Activated T-cell treated with anti-CD3 and anti-CD28 coated beads for 1 hour (primary cell): Measurements from ENCODE around the gene SAP30BP.
"Not testable (repeated sequence)": the region's sequence is repeated elsewhere in the genome, so short reads cannot be mapped to it uniquely, and the experiment has no call there.

Experiments used
- DNase-seq: peaks from one replicate; pipeline ENCODE4 v3.0.0-alpha.2; 2020; ENCODE audit warnings: low read depth

The SAP30BP gene

DNA sequence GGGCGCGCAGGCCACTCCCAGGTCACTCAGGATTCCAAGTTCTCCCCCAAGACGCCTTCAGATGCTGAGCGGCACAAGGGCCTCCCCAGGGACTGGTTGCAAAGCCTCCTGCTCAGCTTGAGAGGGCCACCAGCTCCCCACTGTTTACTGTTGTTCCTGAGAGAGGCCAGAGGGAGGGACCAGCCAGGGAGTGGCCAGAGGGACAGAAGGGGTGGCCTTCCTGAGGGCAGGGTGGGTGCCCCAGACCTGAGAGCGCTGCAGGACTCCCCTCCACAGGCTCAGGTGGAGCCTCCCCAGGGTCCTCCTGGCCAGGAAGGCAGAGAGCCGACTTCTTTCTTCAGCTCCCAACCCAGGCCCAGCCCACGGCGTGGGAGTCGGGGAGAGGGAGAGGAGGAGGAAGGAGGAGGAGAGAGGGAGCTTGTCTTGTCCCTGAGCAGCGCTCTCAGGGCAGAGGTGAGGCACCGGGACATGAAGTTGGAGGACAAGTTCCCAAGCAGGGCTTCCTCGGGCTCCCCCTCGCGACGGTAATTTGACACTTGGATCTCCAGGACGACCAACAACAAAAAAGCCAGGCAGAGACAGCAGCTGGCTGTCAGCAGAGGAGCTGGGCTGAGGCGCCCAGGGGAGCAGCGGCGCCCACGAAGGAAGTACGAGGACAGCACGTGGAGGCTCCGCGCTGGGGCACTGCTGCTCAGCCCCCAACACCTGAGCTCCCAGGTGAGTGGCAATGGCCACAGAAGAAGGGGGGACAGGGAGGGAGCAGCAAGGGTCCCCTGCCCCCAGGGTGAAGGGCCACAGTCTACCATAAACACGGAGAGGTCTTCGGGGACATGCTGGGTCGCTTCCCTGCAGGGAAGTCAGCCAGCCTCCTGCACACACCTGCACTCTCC lies 33.4 kb upstream of the SAP30BP start:
- peak; percentile 47 for DNase-seq

DNA sequence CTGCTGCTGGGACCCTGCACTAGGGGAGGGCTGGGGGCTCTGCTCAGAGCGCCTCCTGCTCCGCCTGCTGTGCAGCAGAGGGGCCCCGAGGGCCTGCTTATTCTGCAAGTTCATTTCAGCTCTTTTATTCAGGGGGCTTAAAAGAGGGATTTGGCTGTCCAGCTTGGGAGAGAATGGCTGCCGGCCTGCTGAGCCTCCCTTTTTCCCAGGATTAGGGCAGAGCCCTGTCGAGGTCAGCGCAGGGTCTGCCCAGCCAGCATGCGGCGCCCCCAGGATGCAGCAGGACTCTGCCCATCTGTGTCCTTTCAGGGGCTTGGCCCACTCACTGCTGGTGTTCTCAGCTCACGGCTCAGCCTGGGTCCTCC lies 32.8 kb upstream of the SAP30BP start:
- no peak for DNase-seq

- DNase-seq: no peak
Measured at GRCh38 chr17:75634754-75635609, 32.2 kb upstream of the SAP30BP start.

GRCh38 chr17:75635610-75636202 lies 31.4 kb upstream of the SAP30BP start:
- no peak for DNase-seq

- no peak for DNase-seq
Measured at GRCh38 chr17:75636381-75637142, 30.6 kb upstream of the SAP30BP start.

DNA sequence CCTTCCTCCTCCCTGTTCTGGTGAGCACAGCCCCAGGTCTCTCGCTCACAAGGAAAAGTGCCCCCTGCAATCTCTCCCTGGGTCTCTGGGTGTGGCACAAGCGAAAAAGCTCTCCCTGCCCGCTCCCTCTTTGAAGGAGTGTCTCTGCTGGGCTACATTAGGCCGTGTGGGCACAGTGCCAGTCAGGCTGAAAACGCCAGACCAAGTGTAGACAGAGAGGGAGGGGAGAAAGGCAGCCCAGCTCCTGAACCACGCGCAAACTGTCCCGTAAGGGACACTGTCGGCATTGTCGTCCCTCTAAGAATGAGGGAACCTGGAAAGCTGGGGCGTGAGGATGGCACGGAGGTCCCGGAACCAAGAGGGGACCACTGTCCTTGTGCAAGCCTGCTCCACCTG lies 30.0 kb upstream of the SAP30BP start:
- DNase-seq: no peak

GRCh38 chr17:75637551-75637950 lies 29.6 kb upstream of the SAP30BP start:
- no peak for DNase-seq

- DNase-seq: not testable (repeated sequence)
Measured at GRCh38 chr17:75638039-75638438, 29.1 kb upstream of the SAP30BP start.

GRCh38 chr17:75638893-75639292 lies 28.2 kb upstream of the SAP30BP start:
- no peak for DNase-seq

GRCh38 chr17:75639327-75639726 lies 27.8 kb upstream of the SAP30BP start:
- no peak for DNase-seq

GRCh38 chr17:75639771-75640555 lies 27.2 kb upstream of the SAP30BP start:
- no peak for DNase-seq

DNA sequence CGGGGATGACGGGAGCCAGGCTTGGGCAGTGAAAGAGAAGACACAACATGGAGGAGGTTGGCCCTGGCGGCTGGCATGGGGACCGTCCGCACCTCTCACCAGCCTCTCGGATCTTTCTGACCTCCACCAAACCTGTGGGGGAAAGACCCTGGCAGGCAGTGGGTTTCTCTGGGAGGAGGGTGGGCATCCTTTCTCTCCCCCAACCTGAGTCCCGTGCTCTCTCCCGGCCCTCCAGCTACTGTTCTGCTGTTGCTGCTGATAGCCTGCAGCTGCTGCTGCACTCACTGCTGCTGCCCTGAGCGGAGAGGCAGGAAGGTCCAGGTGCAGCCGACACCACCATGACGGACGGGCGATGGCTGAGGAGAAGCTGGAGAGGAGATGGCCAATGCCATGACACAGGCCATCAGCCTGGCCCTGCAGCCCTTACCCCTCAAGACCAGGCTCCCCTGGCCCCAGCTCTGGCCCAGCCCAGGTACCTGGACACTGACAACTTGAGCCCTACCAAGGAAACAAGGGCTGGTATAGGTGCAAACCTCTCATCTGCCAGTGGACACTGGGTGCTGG lies 26.5 kb upstream of the SAP30BP start:
- DNase-seq: no peak

GRCh38 chr17:75641343-75641742 lies 25.8 kb upstream of the SAP30BP start:
- no peak for DNase-seq

- no peak for DNase-seq
Measured at GRCh38 chr17:75642182-75642783, 24.9 kb upstream of the SAP30BP start.

DNA sequence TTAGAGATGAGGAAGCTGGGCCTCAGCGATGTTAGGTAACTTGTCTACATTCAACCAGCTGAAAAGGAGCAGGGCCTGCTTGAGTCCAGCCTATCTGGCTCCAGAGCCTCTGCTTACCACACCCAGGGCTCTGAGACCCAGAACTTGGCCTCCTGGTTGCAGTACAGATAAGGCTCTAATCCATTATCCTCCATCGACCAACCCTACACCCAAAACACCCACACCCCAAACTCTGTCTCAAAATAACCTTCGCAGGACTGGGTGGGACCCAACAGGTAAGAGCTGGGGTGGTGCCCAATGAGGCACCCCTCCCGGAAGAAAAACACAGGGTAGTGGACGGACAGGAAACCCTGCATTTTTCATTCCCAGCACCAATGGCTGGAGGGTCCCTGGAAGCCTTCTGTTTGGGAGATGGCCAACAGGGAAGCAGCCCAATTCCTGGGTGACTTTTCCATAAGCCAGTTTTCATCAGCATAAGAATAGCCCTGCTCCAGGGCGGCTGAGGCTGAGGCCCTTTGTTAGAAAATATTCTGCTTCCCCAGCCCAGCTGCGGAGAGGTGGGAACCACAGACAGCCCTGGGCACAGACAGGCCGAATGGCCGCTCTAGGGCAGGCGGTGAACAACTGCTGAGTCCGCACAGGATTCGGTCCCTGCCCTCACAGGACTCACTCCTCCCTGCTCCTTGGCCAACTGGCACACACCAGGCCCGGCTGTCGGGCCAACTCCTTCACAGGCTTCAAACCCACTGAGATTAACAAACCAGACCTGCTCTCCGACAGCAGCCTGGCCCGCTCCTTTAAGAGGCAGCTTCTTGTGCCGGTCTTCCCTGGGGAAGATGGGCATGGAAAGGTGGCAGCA lies 24.1 kb upstream of the SAP30BP start:
- DNase-seq: no peak

DNA sequence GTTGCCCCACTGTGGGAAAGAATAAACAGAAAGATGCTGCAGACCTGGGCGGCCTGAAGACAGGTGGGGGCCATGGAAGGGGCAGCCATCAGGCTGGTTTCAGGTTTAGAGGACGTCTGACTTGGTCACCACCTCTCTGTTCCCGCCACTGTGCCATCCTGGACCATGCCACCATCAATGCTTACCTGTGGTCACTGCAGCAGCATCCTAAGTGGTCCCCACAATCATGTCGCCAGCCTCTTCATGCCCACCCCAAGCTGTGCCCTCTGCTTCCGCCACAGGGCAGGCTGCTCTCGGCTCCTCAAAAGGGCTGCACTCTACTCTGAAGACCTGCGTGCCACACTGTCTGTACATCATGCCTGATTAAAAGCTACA lies 23.5 kb upstream of the SAP30BP start:
- no peak for DNase-seq

- DNase-seq: no peak
Measured at GRCh38 chr17:75645501-75645888, 21.6 kb upstream of the SAP30BP start.

DNA sequence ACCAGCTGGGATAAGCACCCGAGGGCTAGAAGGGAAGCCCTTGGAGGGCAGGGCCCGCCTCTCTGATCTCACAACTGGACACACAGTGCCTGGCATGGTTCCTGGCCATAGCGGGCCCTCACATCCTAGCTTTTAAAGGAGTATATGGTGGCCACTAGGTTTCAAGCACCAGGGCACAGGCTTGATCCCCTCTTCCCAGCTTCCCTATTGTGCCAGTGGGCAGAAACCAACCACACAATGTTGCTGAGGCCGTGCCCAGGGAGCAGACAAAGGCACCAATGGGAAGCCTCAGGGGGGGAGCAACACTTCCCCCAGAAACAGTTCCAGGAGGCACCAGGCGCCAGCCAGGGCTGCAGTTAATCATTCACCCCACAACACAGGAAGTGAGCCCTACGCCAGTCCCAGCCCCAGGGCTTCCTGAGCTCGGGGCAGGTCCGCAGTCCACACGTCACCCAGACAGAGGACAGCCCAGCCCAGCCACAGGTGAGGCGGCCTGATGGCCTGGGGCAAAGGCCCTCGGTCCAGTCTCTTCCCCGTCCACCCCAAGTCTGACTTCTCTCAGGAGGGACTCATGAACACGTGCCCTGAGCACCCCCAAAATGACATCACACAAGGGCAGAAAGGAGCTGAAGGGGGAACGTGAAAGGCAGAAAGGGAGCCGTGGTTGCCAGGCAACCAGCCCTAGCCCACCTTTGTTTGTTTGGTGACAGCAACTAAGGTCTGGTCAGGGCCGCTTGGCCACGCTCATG lies 21.1 kb upstream of the SAP30BP start:
- no peak for DNase-seq

DNA sequence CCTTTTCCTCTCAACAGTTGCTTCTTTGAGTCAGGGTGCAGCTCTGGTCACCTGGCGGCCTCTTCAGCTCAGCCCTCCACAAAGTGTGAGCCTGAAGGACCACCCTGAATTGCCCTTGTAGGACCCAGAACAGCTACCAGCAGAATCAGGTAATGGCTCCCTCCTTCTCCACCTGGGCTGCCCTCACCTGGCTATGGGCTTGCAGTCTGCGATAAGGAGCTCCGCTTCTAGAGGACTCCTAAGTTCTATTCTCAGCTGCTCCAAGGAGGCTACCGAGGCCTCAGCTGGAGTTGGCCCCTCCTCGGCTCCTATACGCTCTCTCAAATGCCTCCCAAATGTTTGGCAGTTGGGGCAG lies 20.5 kb upstream of the SAP30BP start:
- DNase-seq: no peak
